Right lobe of liver (tissue), 4 donors: ENCODE measurements around the gene ARL15.

Source experiments
- CTCF ChIP-seq, 4 donors: fragments of 200-600 bp in 3 of 4; fragments of 450-650 bp in 1 of 4; IDR thresholded peaks; one replicate each; pipeline versions ENCODE4 v1.5.1 to v1.8.0; 2016 to 2022; ENCODE audit warnings: antibody characterized with exemption in 4 of 4, mild to moderate bottlenecking in 2 of 4
- POLR2A ChIP-seq: fragments of 450-650 bp; IDR thresholded peaks from one replicate; pipeline ENCODE4 v1.6.1; 2017; ENCODE audit warnings: antibody characterized with exemption, mild to moderate bottlenecking
- donor health status: DM: no; HTN: no; CAD: no.
- donor health status: DM: no; HTN: no; CAD: no.
- donor health status: DM: no; HTN: yes; CAD: no.

- TF ChIP-seq CTCF (IDR thresholded peaks at IDR 0.05) (no peak), POLR2A (no peak)
These were observed 378.0 kb downstream of the ARL15 start for GRCh38 chr5:53932351-53932750.
